GM12878 (cell line): ENCODE data around the gene CD180. TPM values are rescaled to one million over a fixed set of nuclear protein-coding genes. Genes with fewer than 3 reads are reported as not detected.
A peak's percentile ranks its signal among the peaks of the same experiment; 100 is the strongest.

Source experiments
- CEBPB ChIP-seq, 2 experiments: fragments of 150-350 bp in 1 of 2; IDR thresholded peaks; 2 replicates each; pipeline ENCODE4 v1.6.1; 2012 to 2014; ENCODE audit warnings: low read depth in 2 of 2, low read length in 2 of 2, borderline replicate concordance in 1 of 2, inconsistent platforms in 1 of 2
- CHD1 ChIP-seq: IDR thresholded peaks from 2 replicates; pipeline ENCODE4 v1.6.1; 2012; ENCODE audit warnings: low read depth, low read length, improper control_type of control experiment
- CHD2 ChIP-seq: IDR thresholded peaks from 2 replicates; pipeline ENCODE4 v1.6.1; 2011; ENCODE audit warnings: low read depth, low read length, improper control_type of control experiment, borderline replicate concordance
- EP300 ChIP-seq, 2 experiments: fragments of 150-350 bp in 1 of 2; IDR thresholded peaks; 2 replicates each; pipeline ENCODE4 v1.6.1; 2011 to 2012; ENCODE audit warnings: low read depth in 2 of 2, low read length in 2 of 2, borderline replicate concordance in 1 of 2, improper control_type of control experiment in 1 of 2, inconsistent platforms in 1 of 2; ENCODE audit not compliant: control insufficient read depth in 1 of 2
- ESRRA ChIP-seq: IDR thresholded peaks from 2 replicates; pipeline ENCODE4 v1.6.1; 2012; ENCODE audit warnings: mild to moderate bottlenecking, low read length, improper control_type of control experiment
- IKZF1 ChIP-seq: fragments of 450-650 bp; conservative IDR thresholded peaks from 2 replicates; pipeline ENCODE4 v1.6.1; 2017; ENCODE audit warnings: antibody characterized with exemption, mild to moderate bottlenecking
- IKZF2 ChIP-seq, 2 experiments: fragments of 450-650 bp; IDR thresholded peaks; 2 replicates each; pipeline ENCODE4 v1.6.1; 2017; ENCODE audit warnings: mild to moderate bottlenecking in 2 of 2, moderate library complexity in 2 of 2
- NR2C2 ChIP-seq: IDR thresholded peaks from 2 replicates; pipeline ENCODE4 v1.6.1; 2011; ENCODE audit warnings: borderline replicate concordance, low read depth; ENCODE audit not compliant: control insufficient read depth, insufficient read length
- PAX8 ChIP-seq: fragments of 450-650 bp; IDR thresholded peaks from 2 replicates; pipeline ENCODE4 v1.6.1; 2017; ENCODE audit warnings: mild to moderate bottlenecking, moderate library complexity
- POU2F2 ChIP-seq: IDR thresholded peaks from 3 replicates; pipeline ENCODE4 v1.6.1; 2011; ENCODE audit warnings: low read depth, mild to moderate bottlenecking, low read length, borderline replicate concordance
- STAT3 ChIP-seq: IDR thresholded peaks from 2 replicates; pipeline ENCODE4 v1.6.1; 2011; ENCODE audit warnings: low read depth, low read length, improper control_type of control experiment
- TCF7 ChIP-seq: IDR thresholded peaks from 2 replicates; pipeline ENCODE4 v1.6.1; 2014; ENCODE audit warnings: antibody characterized with exemption, borderline replicate concordance
- ZNF622 ChIP-seq: fragments of 450-650 bp; IDR thresholded peaks from 2 replicates; pipeline ENCODE4 v1.6.1; 2017; ENCODE audit warnings: mild to moderate bottlenecking, inconsistent platforms
- ZZZ3 ChIP-seq: IDR thresholded peaks from 2 replicates; pipeline ENCODE4 v1.6.1; 2011; ENCODE audit warnings: low read depth; ENCODE audit not compliant: control insufficient read depth, insufficient read length
- polyA plus RNA-seq, 11 experiments: library from polyadenylated mRNA; depleted of rRNA in 4 of 11; unstranded in 6 of 11; stranded (reverse) in 5 of 11; fragments of >200 nt; fragmentation: Nextera tagmentation in 4 of 11; fragmentation: Illumina TruSeq in 1 of 11; extraction: Ambion mirVana in 4 of 11; extraction: Trizol in 1 of 11; gene quantifications; 1 replicate in 1 of 11; 2 replicates in 10 of 11; pipeline versions ENCODE4 v1.2.1 to v1.2.3, GENCODE V29; 2011 to 2016; ENCODE audit warnings: inconsistent platforms in 2 of 11, missing spikeins in 2 of 11, low read depth in 1 of 11
- total RNA-seq, 4 experiments: library from RNA; depleted of rRNA in 3 of 4; stranded (reverse); fragments of >200 nt in 3 of 4; fragmentation: Illumina TruSeq in 1 of 4; extraction: Trizol in 1 of 4; gene quantifications; 2 replicates each; pipeline versions ENCODE4 v1.2.1 to v1.2.3, GENCODE V29; 2013 to 2021
- TF ChIP-seq, protein P1 (sequence below): fragments of 450-650 bp; IDR thresholded peaks from 2 replicates; pipeline ENCODE4 v1.6.1; 2016; ENCODE audit warnings: mild to moderate bottlenecking, moderate library complexity, borderline replicate concordance
- TF ChIP-seq, protein P2 (sequence below): fragments of 450-650 bp; IDR thresholded peaks from 2 replicates; pipeline ENCODE4 v1.6.1; 2017; ENCODE audit warnings: mild to moderate bottlenecking
- TF ChIP-seq, protein P3 (sequence below): fragments of 450-650 bp; conservative IDR thresholded peaks from 2 replicates; pipeline ENCODE4 v1.6.1; 2017; ENCODE audit warnings: mild to moderate bottlenecking, moderate library complexity
- TF ChIP-seq, protein P4 (sequence below): fragments of 450-650 bp; IDR thresholded peaks from 2 replicates; pipeline ENCODE4 v1.6.1; 2017; ENCODE audit warnings: mild to moderate bottlenecking, low read depth, inconsistent platforms; ENCODE audit not compliant: poor library complexity, severe bottlenecking
- TF ChIP-seq, protein P5 (sequence below): fragments of 450-650 bp; IDR thresholded peaks from 2 replicates; pipeline ENCODE4 v1.6.1; 2016; ENCODE audit warnings: mild to moderate bottlenecking

The CD180 gene
- total and polyA plus RNA-seq, 10 of the 15 experiments (the other 5 are each of a cell fraction or from before 2014, with no cell fraction given), result 0.22 to 9.7 (median 2.9) TPM

DNA sequence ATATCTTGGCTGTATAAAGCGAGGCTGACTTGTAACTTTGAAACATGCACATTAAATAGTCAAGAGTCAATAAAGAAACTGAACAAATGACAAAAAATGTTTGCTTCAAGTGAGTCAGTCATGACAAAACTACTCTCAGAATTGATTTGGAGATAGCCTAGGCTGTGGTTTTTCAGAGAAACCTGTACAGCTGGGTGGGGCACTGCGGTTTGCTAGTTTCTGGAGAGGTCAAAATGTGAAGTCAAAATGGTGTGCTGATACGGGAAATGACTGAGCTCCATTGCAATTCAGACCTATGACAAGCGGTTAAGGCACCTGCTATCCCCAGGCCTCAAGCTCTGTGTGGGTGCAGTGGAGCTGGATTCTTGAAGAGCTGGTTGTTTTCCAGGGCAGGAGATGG is 10.3 kb upstream of the CD180 start (continued):
- TF ChIP-seq, protein P1, sequence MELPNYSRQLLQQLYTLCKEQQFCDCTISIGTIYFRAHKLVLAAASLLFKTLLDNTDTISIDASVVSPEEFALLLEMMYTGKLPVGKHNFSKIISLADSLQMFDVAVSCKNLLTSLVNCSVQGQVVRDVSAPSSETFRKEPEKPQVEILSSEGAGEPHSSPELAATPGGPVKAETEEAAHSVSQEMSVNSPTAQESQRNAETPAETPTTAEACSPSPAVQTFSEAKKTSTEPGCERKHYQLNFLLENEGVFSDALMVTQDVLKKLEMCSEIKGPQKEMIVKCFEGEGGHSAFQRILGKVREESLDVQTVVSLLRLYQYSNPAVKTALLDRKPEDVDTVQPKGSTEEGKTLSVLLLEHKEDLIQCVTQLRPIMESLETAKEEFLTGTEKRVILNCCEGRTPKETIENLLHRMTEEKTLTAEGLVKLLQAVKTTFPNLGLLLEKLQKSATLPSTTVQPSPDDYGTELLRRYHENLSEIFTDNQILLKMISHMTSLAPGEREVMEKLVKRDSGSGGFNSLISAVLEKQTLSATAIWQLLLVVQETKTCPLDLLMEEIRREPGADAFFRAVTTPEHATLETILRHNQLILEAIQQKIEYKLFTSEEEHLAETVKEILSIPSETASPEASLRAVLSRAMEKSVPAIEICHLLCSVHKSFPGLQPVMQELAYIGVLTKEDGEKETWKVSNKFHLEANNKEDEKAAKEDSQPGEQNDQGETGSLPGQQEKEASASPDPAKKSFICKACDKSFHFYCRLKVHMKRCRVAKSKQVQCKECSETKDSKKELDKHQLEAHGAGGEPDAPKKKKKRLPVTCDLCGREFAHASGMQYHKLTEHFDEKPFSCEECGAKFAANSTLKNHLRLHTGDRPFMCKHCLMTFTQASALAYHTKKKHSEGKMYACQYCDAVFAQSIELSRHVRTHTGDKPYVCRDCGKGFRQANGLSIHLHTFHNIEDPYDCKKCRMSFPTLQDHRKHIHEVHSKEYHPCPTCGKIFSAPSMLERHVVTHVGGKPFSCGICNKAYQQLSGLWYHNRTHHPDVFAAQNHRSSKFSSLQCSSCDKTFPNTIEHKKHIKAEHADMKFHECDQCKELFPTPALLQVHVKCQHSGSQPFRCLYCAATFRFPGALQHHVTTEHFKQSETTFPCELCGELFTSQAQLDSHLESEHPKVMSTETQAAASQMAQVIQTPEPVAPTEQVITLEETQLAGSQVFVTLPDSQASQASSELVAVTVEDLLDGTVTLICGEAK, result peak; percentile 79
- TF ChIP-seq, protein P2, sequence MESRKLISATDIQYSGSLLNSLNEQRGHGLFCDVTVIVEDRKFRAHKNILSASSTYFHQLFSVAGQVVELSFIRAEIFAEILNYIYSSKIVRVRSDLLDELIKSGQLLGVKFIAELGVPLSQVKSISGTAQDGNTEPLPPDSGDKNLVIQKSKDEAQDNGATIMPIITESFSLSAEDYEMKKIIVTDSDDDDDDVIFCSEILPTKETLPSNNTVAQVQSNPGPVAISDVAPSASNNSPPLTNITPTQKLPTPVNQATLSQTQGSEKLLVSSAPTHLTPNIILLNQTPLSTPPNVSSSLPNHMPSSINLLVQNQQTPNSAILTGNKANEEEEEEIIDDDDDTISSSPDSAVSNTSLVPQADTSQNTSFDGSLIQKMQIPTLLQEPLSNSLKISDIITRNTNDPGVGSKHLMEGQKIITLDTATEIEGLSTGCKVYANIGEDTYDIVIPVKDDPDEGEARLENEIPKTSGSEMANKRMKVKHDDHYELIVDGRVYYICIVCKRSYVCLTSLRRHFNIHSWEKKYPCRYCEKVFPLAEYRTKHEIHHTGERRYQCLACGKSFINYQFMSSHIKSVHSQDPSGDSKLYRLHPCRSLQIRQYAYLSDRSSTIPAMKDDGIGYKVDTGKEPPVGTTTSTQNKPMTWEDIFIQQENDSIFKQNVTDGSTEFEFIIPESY, result no peak
- TF ChIP-seq EP300 (IDR thresholded peaks at IDR 0.05; ENCODE audit: borderline replicate concordance in 1 of 2, control insufficient read depth in 1 of 2, low read depth in 2 of 2, low read length in 2 of 2) (peak; percentile 65 to 90; a peak in 3 of 4 replicates), ZNF622 (no peak), CEBPB (IDR thresholded peaks at IDR 0.05; ENCODE audit: borderline replicate concordance in 1 of 2, low read depth in 2 of 2, low read length in 2 of 2) (0 out of 4 replicates have a peak, but pooled peaks of 1 of the 2 experiments have one; percentile 27), ESRRA (no peak), IKZF1 (peak; percentile 76), ZZZ3 (no peak), TCF7 (0 out of 2 replicates have a peak, but pooled peaks have one; percentile 32), IKZF2 (IDR thresholded peaks at IDR 0.05) (peak; percentile 91 to 92), CHD2 (no peak), CHD1 (no peak), NR2C2 (no peak), POU2F2 (peak; percentile 80; the same call in 1 of the 3 replicates), STAT3 (peak; percentile 92), PAX8 (no peak)
- TF ChIP-seq, protein P3, sequence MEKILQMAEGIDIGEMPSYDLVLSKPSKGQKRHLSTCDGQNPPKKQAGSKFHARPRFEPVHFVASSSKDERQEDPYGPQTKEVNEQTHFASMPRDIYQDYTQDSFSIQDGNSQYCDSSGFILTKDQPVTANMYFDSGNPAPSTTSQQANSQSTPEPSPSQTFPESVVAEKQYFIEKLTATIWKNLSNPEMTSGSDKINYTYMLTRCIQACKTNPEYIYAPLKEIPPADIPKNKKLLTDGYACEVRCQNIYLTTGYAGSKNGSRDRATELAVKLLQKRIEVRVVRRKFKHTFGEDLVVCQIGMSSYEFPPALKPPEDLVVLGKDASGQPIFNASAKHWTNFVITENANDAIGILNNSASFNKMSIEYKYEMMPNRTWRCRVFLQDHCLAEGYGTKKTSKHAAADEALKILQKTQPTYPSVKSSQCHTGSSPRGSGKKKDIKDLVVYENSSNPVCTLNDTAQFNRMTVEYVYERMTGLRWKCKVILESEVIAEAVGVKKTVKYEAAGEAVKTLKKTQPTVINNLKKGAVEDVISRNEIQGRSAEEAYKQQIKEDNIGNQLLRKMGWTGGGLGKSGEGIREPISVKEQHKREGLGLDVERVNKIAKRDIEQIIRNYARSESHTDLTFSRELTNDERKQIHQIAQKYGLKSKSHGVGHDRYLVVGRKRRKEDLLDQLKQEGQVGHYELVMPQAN, result no peak
- TF ChIP-seq, protein P4, sequence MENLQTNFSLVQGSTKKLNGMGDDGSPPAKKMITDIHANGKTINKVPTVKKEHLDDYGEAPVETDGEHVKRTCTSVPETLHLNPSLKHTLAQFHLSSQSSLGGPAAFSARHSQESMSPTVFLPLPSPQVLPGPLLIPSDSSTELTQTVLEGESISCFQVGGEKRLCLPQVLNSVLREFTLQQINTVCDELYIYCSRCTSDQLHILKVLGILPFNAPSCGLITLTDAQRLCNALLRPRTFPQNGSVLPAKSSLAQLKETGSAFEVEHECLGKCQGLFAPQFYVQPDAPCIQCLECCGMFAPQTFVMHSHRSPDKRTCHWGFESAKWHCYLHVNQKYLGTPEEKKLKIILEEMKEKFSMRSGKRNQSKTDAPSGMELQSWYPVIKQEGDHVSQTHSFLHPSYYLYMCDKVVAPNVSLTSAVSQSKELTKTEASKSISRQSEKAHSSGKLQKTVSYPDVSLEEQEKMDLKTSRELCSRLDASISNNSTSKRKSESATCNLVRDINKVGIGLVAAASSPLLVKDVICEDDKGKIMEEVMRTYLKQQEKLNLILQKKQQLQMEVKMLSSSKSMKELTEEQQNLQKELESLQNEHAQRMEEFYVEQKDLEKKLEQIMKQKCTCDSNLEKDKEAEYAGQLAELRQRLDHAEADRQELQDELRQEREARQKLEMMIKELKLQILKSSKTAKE, result peak; percentile 86
- TF ChIP-seq, protein P5, sequence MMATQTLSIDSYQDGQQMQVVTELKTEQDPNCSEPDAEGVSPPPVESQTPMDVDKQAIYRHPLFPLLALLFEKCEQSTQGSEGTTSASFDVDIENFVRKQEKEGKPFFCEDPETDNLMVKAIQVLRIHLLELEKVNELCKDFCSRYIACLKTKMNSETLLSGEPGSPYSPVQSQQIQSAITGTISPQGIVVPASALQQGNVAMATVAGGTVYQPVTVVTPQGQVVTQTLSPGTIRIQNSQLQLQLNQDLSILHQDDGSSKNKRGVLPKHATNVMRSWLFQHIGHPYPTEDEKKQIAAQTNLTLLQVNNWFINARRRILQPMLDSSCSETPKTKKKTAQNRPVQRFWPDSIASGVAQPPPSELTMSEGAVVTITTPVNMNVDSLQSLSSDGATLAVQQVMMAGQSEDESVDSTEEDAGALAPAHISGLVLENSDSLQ, result 0 out of 2 replicates have a peak, but pooled peaks have one; percentile 43
